Fibroblast of lung (primary cell): ENCODE data around the gene DIPK1B. TPM values are rescaled to one million over a fixed set of nuclear protein-coding genes. Genes with fewer than 3 reads are reported as not detected.

Experiments
- DNase-seq, 2 donors: peaks; one replicate each; pipeline versions ENCODE4 v3.0.0 to v3.0.0-alpha.2; 2010; ENCODE audit warnings: low read depth in 2 of 2
- H2AFZ ChIP-seq: 2 replicates; pipeline ENCODE4 v1.5.1; 2012; ENCODE audit warnings: low read length, control low read depth, inconsistent platforms
- H3K27ac ChIP-seq: 2 replicates; pipeline ENCODE4 v1.5.1; 2011; ENCODE audit warnings: low read length, control low read depth; ENCODE audit not compliant: insufficient read depth
- H3K27me3 ChIP-seq: 2 replicates; pipeline ENCODE4 v1.5.1; 2011; ENCODE audit warnings: mild to moderate bottlenecking, low read length; ENCODE audit not compliant: control insufficient read depth, insufficient read depth
- H3K36me3 ChIP-seq: 2 replicates; pipeline ENCODE4 v1.5.1; 2011; ENCODE audit warnings: low read length; ENCODE audit not compliant: control insufficient read depth, insufficient read depth
- H3K4me1 ChIP-seq: 2 replicates; pipeline ENCODE4 v1.5.1; 2011; ENCODE audit warnings: low read length; ENCODE audit not compliant: control insufficient read depth, insufficient read depth; ENCODE audit errors: extremely low read depth
- H3K4me2 ChIP-seq: 2 replicates; pipeline ENCODE4 v1.5.1; 2011; ENCODE audit warnings: low read length, control low read depth; ENCODE audit not compliant: insufficient read depth; ENCODE audit errors: extremely low read depth
- H3K4me3 ChIP-seq, 4 experiments: fragments of 200-600 bp in 1 of 4; sonication (generic) in 1 of 4; replicated peaks in 1 of 4; 2 replicates each; pipeline ENCODE4 v1.5.1; 2011 to 2016; ENCODE audit warnings: low read length in 4 of 4, low read depth in 3 of 4, mild to moderate bottlenecking in 3 of 4, control low read depth in 2 of 4, inconsistent platforms in 1 of 4, mixed read lengths in 1 of 4; ENCODE audit not compliant: insufficient read depth in 1 of 4; ENCODE audit errors: control extremely low read depth in 1 of 4
- H3K79me2 ChIP-seq: 2 replicates; pipeline ENCODE4 v1.5.1; 2012; ENCODE audit warnings: mild to moderate bottlenecking, low read length, inconsistent platforms; ENCODE audit not compliant: control insufficient read depth, insufficient read depth
- H3K9ac ChIP-seq: 2 replicates; pipeline ENCODE4 v1.5.1; 2011; ENCODE audit warnings: mild to moderate bottlenecking, low read length, control low read depth; ENCODE audit not compliant: insufficient read depth
- H3K9me3 ChIP-seq: 2 replicates; pipeline ENCODE4 v1.5.1; 2012; ENCODE audit warnings: low read depth, low read length; ENCODE audit not compliant: control insufficient read depth, insufficient read depth
- H4K20me1 ChIP-seq: 2 replicates; pipeline ENCODE4 v1.5.1; 2011; ENCODE audit warnings: low read length; ENCODE audit not compliant: control insufficient read depth, insufficient read depth; ENCODE audit errors: extremely low read depth
- CTCF ChIP-seq, 2 donors: IDR thresholded peaks in 1 of 2; conservative IDR thresholded peaks in 1 of 2; 1 replicate in 1 of 2; 2 replicates in 1 of 2; pipeline ENCODE4 v1.5.1; 2011 to 2012; ENCODE audit warnings: low read length in 2 of 2, control low read depth in 1 of 2, inconsistent platforms in 1 of 2, low read depth in 1 of 2, mild to moderate bottlenecking in 1 of 2
- EZH2 ChIP-seq: IDR thresholded peaks from 2 replicates; pipeline ENCODE4 v1.5.1; 2012; ENCODE audit warnings: low read length, control low read depth, mild to moderate bottlenecking; ENCODE audit errors: missing control alignments
- polyA plus RNA-seq, 2 donors: library from polyadenylated mRNA; depleted of rRNA in 1 of 2; stranded (reverse) in 1 of 2; unstranded in 1 of 2; fragments of >200 nt; gene quantifications; 2 replicates each; pipeline ENCODE4 v1.2.1, GENCODE V29; 2011 to 2012; ENCODE audit warnings: missing spikeins in 1 of 2
- total RNA-seq: library from RNA; depleted of rRNA; stranded (reverse); fragments of >200 nt; gene quantifications from 2 replicates; pipeline ENCODE4 v1.2.1, GENCODE V29; 2014

DIPK1B gene
- total and polyA plus RNA-seq, 2 donors (not counting 1 experiment from before 2014, with no cell fraction given) = 0.16 to 0.33 TPM

GRCh38 chr9:136722093-136722968 is 10.0 kb downstream of the DIPK1B start:
- no peak overlapping the region for H2AFZ ChIP-seq
- H3K4me3 ChIP-seq = no peak overlapping the region
- TF ChIP-seq EZH2 (no peak), CTCF (conservative IDR thresholded peaks at IDR 0.05 in 1 of 2, IDR thresholded peaks at IDR 0.05 in 1 of 2; ENCODE audit: low read depth in 1 of 2, low read length in 2 of 2) (no peak)
- peaks cover 25% of the 10 kb centered on the region for H3K79me2 ChIP-seq
- no peak overlapping the region for H3K4me2 ChIP-seq
- H3K4me1 ChIP-seq = peaks cover 16% of the 10 kb centered on the region
- no peaks in the 10 kb centered on the region for H3K9me3 ChIP-seq
- H3K9ac ChIP-seq = no peak overlapping the region
- H3K36me3 ChIP-seq = peaks cover 26% of the 10 kb centered on the region
- H3K27ac ChIP-seq = no peak overlapping the region
- H3K27me3 ChIP-seq = no peaks in the 10 kb centered on the region
- no peaks in the 10 kb centered on the region for H4K20me1 ChIP-seq
- no peak for DNase-seq

GRCh38 chr9:136722969-136723356 is 10.6 kb downstream of the DIPK1B start:
- Histone ChIP-seq H4K20me1 (no peaks in the 10 kb centered on the region), H3K27ac (no peak overlapping the region), H3K27me3 (no peaks in the 10 kb centered on the region), H3K9me3 (no peaks in the 10 kb centered on the region), H3K4me2 (no peak overlapping the region), H3K36me3 (peaks cover 26% of the 10 kb centered on the region), H2AFZ (no peak overlapping the region), H3K4me1 (peaks cover 16% of the 10 kb centered on the region), H3K9ac (no peak overlapping the region), H3K79me2 (peaks cover 30% of the 10 kb centered on the region), H3K4me3 (no peak overlapping the region)
- no peak for DNase-seq
- TF ChIP-seq EZH2 (no peak), CTCF (conservative IDR thresholded peaks at IDR 0.05 in 1 of 2, IDR thresholded peaks at IDR 0.05 in 1 of 2; ENCODE audit: low read depth in 1 of 2, low read length in 2 of 2) (no peak)

GRCh38 chr9:136723362-136723976 is 11.1 kb downstream of the DIPK1B start:
- H3K27me3 ChIP-seq = no peaks in the 10 kb centered on the region
- peaks cover 26% of the 10 kb centered on the region for H3K36me3 ChIP-seq
- peaks cover 16% of the 10 kb centered on the region for H3K4me1 ChIP-seq
- peaks cover 30% of the 10 kb centered on the region for H3K79me2 ChIP-seq
- no peak for DNase-seq
- no peak overlapping the region for H3K9ac ChIP-seq
- no peaks in the 10 kb centered on the region for H4K20me1 ChIP-seq
- no peak overlapping the region for H3K27ac ChIP-seq
- no peak overlapping the region for H3K4me2 ChIP-seq
- no peak overlapping the region for H2AFZ ChIP-seq
- H3K4me3 ChIP-seq = no peak overlapping the region
- no peak for TF ChIP-seq CTCF (conservative IDR thresholded peaks at IDR 0.05 in 1 of 2, IDR thresholded peaks at IDR 0.05 in 1 of 2; ENCODE audit: low read depth in 1 of 2, low read length in 2 of 2)
- no peak for TF ChIP-seq EZH2
- no peaks in the 10 kb centered on the region for H3K9me3 ChIP-seq
